H4 (cell line): Measurements from ENCODE around the gene RNF7. TPM values are rescaled to one million over a fixed set of nuclear protein-coding genes. Genes with fewer than 3 reads are reported as not detected.
A peak's percentile ranks its signal among the peaks of the same experiment; 100 is the strongest.
"Not testable (repeated sequence)": the region's sequence is repeated elsewhere in the genome, so short reads cannot be mapped to it uniquely, and the experiment has no call there.

Source experiments
- DNase-seq: peaks from one replicate; pipeline ENCODE4 v3.0.0-alpha.2; 2015; ENCODE audit warnings: low spot score
- total RNA-seq: library from RNA; depleted of rRNA; stranded (reverse); fragments of >200 nt; shearing (Covaris generic); gene quantifications from 2 replicates; pipeline ENCODE4 v1.2.3, GENCODE V29; 2014; rRNA removed

RNF7 gene
- 161 and 206 TPM in 2 replicates for total RNA-seq

DNA sequence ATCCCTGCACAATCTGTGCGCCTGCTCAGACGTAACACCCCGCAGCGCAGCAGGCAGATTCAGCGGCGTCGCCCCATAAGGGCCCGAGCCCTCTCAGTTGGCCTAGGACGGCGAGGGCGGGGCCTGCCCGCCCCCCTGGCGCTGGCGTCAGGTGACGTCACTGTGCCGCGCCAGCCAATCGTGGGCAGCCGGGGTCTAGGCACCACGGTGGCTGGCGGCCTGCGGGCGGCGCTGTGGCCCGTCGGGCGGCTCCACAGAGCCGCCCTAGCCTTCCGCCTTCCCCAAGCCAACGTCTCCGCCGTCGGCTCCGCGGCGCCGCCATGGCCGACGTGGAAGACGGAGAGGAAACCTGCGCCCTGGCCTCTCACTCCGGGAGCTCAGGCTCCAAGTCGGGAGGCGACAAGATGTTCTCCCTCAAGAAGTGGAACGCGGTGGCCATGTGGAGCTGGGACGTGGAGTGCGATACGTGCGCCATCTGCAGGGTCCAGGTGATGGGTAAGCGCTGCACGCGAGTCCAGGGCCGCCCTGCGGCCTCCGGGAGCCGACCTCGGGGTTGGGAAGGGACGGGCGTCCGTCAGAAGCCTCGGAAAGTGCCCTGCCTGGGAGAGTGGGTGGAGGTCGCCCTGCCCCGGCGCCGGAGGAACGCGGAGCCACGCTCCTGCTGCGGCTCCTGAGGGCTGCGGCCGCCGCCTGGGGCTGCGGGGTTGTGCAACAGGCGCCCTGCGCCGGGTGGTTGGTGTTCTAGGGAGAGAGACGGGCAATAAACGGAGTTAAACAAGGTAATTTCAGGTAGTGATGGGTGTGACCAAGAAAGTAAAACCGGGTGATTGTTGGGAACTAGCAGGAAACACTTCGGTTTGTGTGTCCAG, at the start of gene RNF7:
Gene RNF7, plus strand, starts transcription at position 277 of the 869 bp plus-strand sequence. Its CDS starts 44 bp downstream, at position 321.
- DNase-seq = peak; percentile 92

DNA sequence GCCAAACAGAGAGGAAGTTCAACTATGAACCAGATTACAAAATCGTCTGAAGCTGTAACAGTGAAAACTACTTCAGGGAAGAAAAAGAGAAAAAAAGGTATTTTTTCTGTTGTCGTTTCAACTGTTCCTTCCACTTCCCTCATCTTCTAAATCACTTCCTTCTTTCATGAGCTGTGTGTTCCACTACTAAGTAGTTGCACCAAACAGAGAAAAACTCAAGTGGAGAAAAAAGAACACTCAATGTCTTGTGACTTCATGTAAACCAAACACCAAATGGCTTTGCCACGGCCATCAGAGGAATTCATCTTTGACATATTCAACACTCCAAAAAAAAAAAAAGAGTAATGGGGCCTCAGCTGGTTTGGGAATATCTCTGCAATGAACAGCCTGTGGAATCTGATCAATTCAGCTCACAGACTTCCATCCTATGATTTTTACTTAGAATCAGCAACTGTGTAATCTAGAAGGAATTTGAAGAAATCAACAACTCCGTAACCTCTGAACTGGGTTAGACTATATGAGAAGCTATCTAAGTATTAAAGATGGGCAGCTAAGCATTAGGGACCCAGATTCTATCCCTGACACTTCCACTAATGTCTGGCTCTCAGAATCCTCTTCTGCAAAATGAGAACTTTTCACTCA, 47.5 kb upstream of the RNF7 start:
- no peak for DNase-seq

DNA sequence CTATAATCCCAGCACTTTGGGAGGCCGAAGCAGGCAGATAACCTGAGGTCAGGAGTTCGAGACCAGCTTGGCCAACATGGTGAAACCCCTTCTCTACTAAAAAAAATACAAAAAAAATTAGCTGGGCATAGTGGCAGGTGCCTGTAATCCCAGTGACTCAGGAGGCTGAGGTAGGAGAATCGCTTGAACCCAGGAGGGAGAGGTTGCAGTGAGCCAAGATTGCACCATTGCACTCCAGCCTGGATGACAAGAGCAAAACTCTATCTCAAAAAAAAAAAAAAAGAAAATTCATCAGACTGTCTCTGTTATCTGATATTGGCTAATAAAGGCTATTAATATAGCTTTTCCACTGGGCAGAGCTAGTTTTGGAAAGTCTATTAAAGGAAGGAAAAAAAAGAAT, 46.6 kb upstream of the RNF7 start:
- not testable (repeated sequence) for DNase-seq

DNA sequence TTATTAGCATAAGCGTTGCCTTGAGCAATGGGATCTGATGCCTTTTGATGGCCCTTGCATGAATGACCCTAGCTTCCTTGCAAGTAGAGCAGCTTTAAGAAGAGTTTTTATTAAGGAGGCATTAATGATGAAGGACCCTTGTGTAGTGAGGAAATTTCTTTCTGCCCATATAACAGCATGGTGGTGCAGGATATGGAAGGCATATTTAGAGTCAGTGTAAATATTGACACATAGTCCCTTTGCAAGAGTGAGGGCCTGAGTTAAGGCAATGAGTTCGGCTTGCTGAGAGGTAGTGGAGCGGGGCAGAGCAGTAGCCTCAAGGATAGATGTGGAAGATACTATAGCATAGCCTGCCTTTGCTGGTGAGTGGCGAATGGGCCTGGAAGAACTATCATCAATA, 45.1 kb upstream of the RNF7 start:
- DNase-seq = not testable (repeated sequence)

DNA sequence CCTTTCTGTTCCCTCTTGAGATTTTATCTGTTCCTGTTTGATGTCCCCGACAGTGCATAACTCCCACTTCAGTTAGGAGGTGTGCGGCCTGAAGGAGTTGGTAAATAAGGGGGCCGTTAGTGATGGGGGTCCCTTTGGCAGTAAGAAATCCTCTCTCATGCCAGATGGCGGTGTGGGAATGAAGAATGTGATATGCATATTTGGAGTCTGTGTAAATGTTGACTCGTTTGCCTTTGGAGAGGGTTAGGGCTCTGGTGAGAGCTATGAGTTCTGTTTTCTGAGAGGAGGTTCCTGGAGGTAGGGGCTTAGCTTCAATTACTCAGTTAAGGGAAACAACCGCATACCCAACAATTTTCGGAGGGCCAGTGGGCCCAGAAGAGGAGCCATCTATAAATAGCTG, 38.8 kb upstream of the RNF7 start:
- no peak for DNase-seq

DNA sequence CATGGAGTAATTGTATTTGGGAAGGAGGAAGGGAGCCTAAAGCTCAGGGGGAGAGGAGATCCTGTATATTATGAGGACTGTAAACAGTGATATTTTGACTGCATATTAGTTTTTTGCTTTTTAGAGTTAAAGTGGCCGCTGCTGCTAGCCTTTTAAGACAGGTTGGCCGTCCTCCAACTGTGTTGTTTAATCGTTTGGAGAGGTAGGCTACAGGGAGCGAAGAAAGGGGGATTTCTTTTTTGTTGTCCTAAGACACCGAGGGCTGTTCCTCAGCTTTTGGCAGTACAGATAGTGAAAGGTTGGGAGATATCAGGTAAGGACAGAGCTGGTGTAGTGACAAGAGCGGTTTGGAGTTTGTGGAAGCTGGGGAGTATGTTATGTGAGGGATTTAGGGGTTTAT, 38.2 kb upstream of the RNF7 start:
- no peak for DNase-seq

DNA sequence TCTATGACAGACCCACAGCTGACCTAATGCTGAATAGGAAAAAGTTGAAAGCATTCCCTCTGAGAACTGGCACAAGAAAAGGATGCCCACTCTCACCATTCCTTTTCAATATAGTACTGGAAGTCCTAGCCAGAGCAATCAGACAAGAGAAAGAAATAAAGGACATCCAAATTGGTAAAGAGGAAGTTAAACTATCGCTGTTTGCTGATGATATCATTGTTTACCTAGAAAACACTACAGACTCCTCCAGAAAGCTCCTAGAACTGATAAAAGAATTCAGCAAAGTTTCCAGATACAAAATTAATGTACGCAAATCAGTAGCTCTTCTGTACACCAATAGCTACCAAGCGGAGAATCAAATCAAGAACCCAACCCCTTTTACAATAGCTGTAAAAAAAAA, 34.7 kb upstream of the RNF7 start:
- not testable (repeated sequence) for DNase-seq

DNA sequence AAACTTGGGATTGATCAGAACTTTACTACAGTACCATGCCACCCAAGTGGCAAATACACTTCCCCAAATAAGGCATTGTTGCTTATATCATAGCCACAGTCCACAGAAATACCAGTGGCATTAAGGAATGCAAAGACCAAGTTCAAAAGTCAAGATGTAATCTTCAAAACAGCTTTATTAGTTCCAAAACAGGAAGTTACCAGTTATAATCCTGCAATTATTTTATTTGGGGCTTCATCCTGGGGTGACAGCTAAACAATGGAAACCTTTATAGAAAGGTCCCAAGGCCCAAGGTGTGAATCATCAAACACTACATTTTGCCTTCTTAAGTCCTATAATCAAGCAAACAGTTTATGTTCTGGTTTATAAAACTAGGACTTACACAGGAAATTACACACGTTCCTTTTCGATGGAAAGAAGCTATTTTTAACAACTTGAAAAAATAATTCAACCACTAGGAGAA, 30.3 kb upstream of the RNF7 start:
- peak; percentile 85 for DNase-seq

DNA sequence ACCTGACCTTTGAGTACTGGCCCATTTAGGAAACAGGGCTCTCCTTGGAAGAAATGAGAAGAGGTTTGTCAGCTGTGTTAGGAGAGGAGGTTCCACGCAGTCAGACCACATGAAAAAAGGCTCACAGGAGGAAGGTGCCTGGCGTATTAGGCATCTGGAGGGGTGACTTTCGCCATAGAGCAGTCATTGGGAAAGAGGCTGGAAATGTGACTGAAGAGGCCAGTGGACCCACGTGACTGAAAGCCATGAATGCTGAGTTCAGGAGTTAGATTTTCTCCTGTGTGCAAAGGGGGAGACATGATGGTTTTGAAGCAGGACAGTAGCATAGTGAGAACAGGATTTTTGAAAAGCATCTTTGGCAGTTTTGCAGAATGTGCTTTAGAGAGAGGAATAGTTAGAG, 29.7 kb upstream of the RNF7 start:
- DNase-seq = no peak

DNA sequence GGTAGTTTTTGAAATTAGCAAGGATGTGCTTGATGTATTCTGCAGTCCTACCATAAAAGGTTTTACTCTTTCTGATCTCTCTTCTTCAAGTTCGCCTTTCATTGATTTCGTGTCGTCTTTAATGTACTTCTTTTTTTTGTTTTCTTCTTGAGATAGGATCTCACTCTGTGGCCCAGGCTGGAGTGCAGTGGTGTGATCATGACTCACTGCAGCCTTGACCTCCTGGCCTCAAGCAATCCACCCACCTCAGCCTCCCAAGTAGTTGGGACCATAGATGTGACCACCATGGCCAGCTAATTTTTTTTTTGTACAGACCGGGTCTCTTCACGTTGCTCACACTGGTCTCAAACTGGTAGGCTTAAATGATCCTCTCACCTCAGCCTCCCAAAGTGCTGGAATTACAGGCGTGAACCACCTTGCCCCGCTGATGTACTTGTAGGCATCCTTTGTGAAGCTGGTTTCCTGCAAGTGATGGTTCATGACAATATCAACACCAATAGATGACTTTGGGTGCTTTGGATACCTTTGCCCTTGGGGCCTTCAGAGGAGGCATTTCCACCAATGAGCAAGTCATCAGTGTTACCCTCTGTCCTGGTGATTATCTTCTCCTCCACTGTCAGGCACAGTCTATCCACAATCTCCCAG, 28.9 kb upstream of the RNF7 start:
- no peak for DNase-seq

DNA sequence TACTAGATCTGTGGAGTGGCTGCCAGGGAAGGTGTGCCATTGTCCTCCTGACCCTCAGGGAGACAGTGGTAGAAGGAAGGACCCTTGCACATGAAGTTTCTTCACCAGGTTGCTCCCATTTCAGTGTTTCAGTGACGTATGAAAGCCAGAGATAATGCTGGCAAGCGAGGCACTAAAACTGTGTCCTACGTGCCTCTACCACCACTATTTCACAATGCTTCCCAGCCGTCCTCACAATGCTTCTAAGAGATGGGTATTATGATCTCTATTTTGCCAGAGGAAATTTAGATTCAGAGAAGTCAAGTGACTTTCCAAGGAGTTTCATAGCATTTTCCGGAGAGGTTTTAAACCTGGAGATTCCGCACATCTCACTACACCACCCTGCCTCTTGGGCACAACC, 28.0 kb upstream of the RNF7 start:
- DNase-seq = no peak

DNA sequence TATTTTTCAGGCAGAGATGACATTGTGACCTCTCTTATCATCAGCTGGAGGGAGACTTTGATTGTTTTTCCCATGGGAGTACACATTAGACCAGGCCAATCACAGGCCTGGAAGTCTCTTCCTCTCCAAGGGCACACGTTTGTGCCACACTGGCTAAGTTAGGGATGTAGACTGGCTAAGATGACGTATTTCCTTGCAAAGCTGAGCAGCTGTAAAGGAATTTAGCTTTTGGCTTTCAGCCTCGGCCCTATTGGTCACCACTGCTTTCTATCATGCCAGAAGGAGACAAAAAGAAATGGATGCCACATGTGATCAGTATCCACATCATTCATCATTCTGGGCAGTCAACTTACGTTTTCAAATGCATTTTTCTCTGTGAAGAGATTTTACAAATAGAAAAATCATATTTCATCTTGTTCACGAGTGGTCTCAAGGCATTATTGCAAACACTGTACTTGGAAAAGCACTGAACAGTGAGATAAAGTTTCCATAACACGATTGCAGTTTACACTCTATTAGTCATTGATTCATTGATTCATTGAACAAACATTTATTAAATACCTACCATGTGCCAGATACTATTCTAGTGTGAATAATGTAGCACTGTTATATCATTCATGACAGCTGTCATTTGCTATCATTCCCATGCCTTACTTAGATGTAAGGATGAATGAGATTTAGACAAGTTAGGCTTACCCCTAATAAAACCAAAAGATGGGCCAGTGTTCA, 27.0 kb upstream of the RNF7 start:
- peak; percentile 29 for DNase-seq

DNA sequence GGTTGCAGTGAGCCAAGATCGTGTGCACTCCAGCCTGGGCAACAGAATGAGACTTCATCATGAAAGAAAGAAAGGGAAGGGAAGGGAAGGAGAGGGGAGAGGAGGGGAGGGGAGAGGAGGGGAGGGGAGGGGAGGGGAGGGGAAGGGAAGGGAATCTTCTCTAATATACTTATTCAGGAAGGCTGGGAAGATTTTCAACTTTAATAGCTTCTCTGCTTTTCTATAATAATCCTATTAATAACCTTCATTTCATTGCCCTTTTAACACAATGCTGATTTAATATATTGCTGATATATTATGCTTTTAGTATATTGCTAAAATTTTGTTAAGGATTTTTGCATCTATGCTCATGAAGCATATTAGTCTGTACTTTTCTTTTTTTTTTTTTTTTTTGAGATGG, 23.4 kb upstream of the RNF7 start:
- DNase-seq = no peak

DNA sequence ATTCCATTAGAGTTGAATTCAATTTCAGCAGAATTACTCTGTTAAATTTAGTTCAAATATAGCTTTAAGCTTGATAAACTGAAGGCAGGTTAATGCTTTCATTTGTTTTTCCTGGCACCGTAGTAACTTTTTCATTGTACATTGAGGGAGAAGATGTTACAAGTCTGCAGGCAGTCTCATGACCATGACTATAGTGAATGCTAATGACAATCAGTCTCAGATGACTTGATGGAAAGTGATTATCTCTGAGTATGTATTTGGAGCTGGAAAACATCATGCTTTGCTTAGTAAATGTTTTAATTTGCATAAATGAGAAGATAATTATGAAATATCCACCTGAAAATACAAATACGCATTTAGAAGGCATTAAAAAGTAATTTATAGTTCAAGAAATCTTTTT, 16.0 kb upstream of the RNF7 start:
- no peak for DNase-seq

DNA sequence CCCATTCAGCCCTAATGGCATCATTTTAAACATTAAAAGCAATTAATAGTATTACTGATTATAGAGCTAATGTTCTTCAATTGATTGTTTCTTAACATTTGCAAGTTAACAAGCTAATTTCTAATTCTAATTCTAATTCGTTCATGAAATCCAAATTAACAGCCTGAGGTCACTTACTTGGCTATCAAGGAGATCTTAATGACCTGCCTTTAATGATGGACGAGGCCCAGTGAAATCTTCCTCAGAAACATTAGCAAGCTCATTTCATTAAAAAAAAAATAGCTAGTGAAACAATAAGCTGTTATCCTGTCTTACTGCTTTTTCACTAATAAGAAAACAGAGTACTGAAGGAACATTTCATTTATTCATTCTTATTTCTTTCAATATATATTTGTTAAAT, 15.4 kb upstream of the RNF7 start:
- no peak for DNase-seq

DNA sequence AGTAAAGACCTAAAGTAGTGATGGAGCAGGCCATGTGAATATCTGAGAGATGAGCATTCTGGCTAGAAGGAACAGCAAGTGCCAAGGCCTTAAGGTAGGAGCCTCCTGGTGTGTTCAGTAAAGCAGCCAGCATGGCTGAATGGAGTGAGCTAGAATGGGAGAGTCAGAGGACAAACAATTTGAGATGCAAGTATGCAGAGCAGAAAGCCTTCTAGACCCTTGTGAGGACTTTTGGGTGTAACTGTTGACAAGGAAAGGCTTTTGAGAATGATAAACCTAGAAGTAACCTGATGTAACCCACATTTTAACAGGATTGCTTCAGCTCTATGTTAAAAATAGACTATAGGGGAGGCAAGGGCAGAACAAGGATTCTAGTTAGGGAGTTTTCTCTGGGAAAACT, 14.8 kb upstream of the RNF7 start:
- no peak for DNase-seq

DNA sequence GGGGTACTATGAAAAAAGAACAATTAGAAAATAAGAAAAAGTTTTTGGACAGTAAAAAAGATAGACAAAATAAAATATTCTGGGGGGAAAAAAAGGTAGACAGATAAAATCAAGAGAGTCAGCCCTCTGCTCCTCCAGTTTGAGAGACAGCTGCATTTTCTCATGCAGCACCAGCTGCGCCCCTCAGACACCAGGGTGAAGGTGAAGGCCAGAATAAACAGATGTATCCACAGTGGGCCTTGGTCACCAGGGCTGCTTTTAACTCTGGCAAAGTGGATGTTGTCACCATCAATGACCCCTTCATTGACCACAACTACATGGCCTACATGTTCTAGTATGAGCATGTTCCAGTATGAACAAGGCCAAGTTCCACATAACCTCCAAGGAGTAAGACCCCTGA, 13.9 kb upstream of the RNF7 start:
- no peak for DNase-seq

DNA sequence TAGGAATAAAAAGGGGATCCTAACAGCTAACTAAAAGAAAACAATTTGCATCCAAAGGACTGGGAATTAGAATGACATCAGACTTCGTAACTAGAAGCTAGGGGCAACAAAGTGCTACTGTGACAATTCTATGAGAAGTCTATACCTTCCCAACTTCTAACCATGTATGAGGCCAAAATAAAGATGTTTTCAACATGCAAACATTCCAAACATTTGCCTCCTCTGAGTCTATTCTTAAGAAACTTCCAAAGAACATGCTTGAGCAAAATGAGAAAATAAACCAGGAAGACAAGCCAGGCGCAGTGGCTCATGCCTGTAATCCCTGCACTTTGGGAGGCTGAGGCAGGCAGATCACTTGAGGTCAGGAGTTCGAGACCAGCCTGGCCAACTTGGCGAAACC, 13.1 kb upstream of the RNF7 start:
- no peak for DNase-seq

DNA sequence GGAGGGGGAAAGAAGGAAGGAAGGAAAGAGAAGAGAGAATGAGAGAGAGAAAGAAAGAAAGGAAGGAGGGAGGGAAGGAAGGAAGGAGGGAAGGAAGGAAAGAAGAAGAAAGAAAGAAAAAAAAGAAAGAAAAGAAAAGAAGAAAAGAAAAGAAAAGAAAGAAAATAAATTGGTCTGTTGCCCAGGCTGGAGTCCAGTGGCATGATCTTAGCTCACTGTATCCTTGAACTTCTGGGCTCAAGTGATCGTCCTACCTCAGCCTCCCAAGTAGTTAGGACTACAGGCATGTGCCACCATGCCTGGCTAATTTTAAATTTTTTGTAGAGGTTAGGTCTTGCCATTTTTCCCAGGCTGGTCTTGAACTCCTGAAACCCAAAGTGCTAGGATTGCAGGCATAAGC, 11.6 kb upstream of the RNF7 start:
- DNase-seq = no peak

DNA sequence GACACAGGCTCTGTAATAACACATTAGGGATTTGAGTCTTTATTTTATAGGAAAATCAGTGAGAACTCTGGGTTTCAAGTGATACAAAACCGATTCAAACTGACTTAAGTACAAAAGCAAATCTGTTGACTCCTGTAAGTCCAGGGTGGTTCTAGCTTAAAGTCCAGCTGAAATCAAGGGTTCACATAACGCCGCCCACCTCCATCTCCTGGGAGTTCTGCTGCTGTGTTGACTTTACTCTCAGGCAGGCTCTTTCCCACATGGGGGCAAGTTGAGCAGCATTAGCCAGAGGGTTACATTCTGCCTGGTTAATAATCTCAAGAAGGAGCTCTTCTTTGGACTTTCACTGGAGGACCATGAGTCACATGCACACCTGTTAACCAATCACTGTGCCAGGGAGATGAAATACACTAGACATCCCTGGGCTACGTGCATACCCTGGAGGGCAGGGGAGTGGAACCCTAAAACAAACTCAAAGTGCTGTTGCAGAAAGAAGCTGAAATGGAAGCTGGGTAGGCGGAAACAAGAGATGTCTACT, 9.7 kb upstream of the RNF7 start:
- DNase-seq = no peak

DNA sequence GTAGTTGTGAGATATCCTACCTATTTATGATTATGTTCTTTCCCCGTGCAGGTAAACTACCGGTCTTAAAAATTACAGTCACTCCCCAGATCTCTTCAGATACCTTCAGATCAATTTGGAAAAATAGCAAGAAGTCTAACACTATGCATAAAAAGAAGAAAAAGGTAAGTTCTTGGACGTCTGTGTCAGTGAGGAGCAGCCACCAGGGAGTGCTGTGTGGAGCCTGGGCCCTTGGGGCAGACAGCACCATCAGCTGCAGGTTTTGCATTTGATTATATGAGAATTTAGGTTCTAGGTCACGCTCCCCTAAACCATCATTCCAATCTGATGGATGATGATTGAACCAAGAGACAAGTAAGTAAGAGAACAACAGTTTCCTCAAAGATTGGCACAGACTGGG, 8.9 kb upstream of the RNF7 start:
- no peak for DNase-seq

DNA sequence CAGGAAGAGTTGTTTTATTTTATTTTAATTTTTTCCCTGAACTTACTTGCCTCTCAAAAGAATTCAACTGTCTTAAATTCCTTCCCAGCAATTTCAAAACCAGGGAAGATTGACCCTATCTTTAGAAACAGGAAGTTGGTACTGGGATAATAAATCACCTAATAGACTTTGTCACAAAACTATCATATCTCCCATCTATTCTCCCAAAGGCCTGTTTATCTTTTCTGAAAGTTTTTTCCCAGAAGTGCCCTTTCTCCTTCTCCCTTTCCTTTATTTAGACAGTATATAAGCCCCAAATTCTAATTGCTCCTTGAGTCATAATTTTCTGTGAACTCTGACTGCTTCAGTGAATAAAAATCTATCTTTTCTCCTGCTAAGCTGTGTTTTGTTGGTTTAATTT, 2.9 kb upstream of the RNF7 start:
- DNase-seq = no peak
